ENCODE results near the gene RNF227.

DNA sequence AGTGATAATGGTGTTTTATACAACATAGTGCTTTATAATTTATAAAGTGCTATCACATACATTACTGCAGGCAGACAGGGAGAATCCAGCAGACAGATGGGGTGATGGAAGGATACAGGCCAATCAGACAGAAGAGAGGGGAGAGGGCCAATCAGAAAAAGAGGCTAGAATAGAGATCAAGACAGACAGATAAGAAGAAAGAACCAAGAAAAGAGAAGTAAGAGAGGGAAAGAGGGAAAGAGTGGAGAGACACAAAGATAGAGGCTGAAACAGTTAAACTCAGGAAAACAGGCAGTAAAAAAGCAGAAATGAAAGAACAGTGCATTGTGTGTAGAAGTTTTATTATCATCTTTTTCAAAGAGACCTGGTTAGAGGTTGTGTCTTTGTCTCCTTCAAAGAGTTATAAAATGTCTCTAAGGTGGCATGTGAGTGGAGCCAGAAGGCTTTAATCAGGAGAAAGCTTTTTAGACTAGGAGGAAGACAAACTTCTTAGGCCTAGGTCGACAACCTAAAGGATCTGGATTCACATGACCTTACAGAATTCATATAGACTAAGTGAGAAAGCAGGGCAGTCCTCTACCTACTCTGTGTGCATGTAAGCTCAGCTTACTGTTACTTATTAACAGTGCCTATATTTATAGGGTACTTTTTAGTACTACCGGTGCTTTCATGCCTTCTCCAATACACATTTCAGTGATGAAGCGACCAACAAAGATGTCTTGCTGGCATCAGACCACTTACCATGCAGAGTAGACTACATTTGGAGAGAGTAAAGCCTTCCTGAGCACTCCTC, 35.8 kb downstream of the RNF227 start:
- TF ChIP-seq, protein P1, sequence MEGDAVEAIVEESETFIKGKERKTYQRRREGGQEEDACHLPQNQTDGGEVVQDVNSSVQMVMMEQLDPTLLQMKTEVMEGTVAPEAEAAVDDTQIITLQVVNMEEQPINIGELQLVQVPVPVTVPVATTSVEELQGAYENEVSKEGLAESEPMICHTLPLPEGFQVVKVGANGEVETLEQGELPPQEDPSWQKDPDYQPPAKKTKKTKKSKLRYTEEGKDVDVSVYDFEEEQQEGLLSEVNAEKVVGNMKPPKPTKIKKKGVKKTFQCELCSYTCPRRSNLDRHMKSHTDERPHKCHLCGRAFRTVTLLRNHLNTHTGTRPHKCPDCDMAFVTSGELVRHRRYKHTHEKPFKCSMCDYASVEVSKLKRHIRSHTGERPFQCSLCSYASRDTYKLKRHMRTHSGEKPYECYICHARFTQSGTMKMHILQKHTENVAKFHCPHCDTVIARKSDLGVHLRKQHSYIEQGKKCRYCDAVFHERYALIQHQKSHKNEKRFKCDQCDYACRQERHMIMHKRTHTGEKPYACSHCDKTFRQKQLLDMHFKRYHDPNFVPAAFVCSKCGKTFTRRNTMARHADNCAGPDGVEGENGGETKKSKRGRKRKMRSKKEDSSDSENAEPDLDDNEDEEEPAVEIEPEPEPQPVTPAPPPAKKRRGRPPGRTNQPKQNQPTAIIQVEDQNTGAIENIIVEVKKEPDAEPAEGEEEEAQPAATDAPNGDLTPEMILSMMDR (conservative IDR thresholded peaks at IDR 0.05; ENCODE audit: low read depth, low read length), result no peak
- TF ChIP-seq EZH2 (IDR thresholded peaks at IDR 0.05; ENCODE audit: borderline replicate concordance, low read depth, low read length, poor library complexity, severe bottlenecking), result no peak

Measured in A673 (cell line).